ENCODE data around the gene ZFHX2.

The ZFHX2 gene

GRCh38 chr14:23559926-23560520, 8.5 kb upstream of the ZFHX2 start:
- no peak for DNase-seq (ENCODE audit: low spot score)

DNA sequence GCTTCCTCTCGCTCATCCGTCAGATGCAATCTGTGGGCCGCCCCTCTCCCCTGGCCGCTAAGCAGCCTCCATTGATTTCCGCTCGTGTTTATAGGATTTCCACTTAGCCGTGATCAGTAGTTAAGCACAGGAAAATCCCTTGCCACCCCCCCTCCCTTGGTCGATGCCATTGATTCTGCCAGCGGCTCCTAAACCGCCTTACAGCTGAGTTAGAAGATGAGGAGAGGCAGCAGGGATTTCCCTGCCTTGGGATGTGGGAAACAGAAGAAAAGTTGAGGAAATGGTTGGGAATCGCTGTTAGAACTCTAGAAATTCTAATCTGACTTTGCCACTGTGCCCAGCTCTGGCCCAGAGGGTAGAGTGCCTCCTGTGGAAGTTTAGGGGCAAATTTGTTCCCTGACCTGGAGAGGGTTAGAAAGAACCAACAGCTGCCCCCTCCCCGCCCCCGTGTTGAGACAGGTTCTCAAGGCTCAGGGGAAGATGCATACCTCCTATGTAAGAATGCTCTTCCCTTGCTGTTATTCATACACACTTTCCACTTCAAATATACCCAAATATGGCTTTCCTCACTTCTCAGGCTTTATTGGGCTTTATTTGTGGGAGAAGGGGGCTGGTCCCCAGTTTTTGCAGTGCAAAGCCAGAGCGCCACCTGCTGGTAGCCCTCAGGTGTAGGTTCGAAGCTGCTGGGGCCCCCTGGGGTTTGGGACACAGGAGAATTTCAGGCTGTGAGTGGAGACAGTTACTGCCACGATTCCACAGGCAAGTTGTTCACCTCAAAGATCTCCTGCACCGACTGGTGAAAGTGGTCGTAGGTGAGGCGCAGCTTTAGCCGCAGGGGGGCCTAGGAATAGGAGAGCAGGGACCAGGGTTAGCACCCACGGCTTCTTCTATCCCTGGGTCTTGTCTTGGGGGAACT, 7.7 kb upstream of the ZFHX2 start:
- DNase-seq (ENCODE audit: low spot score): peak; percentile 76

DNA sequence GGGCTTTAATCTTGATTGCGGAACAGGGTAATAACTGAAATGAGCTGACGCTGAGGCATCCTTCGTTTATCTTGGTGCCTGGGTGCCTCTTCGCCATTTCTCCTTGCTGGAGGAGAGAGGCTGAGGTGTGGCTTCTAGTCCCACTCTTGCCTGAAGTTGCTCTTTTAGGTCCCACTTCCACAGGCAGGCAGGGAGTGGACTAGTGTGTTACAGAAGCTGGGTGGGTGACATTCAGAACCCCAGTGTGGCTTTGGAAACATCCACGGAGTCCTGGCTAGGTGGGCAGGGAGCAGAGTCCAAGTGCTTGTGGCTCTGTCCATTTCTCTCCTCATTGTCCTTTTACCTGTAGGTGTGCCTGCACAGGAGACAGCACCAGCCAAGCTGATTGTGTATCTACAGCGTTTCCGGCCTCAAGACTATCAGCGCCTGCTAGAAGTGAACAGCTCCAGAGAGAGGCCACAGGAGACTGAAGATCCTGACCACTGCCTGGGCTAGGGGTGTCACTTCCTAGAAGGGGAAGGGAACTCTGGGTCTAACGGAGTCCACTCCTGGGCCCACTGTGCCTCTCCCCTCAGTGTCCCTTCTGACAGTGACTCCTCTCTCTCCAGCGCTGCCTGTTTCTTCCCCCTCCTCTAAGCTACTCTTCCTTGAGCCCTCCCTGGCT, 6.9 kb upstream of the ZFHX2 start:
- no peak for DNase-seq (ENCODE audit: low spot score)

- DNase-seq (ENCODE audit: low spot score): no peak
These were observed 6.4 kb upstream of the ZFHX2 start for GRCh38 chr14:23557946-23558345.

DNA sequence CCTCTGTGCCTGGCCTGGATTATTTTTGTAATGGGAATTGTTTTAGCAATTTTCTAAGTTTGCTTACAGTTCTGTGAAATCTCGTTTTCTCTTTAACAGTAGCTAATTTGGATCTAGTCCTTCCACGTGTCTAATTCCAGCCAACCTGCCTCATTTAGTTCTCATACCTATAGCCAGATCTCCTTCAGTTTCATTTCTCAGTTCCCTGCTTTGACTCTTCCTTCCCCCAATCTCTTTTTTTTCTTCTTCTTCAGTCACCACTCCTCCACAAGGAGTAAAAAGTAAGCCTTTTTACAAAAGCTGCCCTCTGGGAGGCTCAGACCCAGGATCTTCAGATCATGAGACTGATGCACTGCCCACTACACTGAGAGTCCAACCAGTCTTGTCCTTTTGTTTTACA, 6.0 kb upstream of the ZFHX2 start:
- DNase-seq (ENCODE audit: low spot score): no peak

DNA sequence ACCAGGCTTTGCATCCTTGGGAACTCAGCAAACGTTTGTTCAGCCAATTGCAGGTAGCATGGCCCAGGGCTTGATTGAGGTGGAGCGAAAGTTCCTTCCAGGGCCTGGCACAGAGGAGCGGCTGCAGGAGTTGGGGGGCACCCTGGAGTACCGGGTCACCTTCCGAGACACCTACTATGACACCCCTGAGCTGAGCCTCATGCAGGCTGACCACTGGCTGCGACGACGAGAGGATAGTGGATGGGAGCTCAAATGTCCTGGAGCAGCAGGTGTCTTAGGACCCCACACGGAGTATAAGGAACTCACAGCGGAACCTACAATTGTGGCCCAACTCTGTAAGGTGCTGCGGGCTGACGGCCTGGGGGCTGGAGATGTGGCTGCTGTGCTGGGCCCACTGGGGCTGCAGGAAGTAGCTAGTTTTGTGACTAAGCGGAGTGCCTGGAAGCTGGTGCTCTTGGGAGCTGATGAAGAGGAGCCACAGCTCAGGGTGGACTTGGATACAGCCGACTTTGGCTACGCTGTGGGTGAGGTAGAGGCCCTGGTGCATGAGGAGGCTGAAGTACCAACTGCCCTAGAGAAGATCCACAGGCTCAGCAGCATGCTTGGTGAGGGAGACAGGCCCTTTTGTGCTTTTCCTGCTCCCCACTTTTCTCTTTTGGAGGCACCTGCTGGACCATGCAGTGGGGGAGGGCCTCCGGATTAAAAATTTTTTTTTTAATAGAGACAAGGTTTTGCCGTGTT, 5.3 kb upstream of the ZFHX2 start:
- DNase-seq (ENCODE audit: low spot score): no peak

- peak; percentile 97 for DNase-seq (ENCODE audit: low spot score)
These were observed 4.5 kb upstream of the ZFHX2 start, which contains the start of gene THTPA for GRCh38 chr14:23555882-23556699. Gene THTPA (plus strand): TSS chr14:23556271. CDS start chr14:23556758, 487 bp downstream.

GRCh38 chr14:23555533-23555881, 3.9 kb upstream of the ZFHX2 start:
- DNase-seq (ENCODE audit: low spot score): no peak

DNA sequence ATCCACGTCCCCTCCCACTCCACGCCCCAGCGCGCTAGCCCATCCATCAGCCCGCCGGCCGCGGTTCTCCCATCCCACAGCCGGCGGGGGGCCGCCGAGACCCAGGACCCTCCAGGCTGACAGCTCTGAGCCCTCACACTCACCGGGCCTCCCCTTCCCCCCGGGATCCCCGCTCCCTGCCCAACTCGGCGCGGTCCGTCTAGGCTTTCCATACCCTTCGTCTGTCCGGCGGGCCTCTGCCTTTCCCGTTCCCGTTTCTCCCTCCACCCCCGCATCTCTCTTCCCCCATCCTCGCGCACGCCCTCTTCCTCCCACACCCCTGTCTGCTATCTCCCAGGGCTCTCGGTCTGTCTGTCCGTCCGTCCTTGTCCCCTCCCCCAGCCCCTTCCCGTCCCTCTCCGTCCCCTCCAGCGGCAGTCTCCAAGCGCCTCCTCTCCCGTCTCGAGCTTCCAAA, 726 bp downstream of the ZFHX2 start:
- no peak for DNase-seq (ENCODE audit: low spot score)

- no peak for DNase-seq (ENCODE audit: low spot score)
These were observed 1.3 kb downstream of the ZFHX2 start for GRCh38 chr14:23550131-23550811.

- no peak for DNase-seq (ENCODE audit: low spot score)
These were observed 2.9 kb downstream of the ZFHX2 start for GRCh38 chr14:23548351-23549318.

- DNase-seq (ENCODE audit: low spot score): no peak
These were observed 3.6 kb downstream of the ZFHX2 start for GRCh38 chr14:23547924-23548323.

DNA sequence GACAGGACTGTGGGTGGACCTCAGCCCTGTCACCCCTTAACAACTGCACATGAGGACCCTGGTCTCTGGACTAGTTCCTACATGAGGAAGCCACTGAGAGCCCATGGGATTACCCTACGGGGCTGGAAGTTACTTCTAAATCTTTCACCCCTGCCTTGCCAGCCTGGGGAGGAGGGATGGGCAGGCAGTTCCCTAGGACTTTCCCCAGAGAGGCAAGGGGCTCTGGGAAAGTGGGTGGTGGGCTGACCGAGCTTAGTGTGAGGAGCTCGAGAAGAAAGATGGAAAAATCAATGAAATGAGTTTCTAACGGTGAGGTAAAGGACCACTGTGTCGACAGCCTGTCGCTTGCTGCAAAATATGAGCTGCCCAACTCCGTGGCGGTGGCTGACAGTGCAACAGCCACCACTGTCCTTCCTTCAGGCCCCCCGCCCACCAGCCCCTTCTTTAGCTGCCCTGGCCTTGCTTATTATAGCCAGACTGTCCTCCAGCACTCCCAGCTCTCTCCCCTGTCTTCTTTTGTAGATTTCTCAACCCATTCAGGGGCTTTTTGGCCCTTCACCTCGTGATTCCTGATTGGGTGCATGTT, 5.0 kb downstream of the ZFHX2 start:
- DNase-seq (ENCODE audit: low spot score): no peak

DNA sequence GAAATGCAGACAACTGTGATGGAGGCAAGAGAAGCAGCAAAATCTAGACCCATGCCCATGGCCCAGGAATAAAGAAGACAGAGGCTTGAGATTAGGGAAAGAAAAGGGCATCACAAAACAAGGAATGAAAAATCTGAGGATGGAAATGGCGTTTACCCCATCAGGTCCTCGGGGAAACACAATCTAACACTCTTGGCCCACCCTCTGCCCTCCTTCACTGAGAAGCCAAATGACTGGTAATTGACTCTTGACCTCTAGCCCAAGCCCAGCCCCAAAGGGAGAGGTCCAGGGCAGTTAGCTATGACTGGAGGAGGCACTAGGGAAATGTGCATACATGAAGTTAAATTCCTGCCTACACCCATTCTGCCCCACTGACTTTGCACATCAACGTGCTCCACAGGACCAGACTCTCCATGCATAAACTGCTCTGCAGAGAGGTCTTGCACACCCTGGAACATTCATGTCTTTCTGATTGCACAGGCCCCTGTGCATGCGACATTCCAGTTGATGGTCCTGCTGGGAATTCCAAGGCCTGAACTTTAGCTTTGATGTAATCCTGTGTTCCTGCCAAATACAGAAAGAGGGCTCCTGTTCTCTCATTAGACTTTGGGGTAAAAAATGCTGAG, 5.7 kb downstream of the ZFHX2 start:
- DNase-seq (ENCODE audit: low spot score): no peak

DNA sequence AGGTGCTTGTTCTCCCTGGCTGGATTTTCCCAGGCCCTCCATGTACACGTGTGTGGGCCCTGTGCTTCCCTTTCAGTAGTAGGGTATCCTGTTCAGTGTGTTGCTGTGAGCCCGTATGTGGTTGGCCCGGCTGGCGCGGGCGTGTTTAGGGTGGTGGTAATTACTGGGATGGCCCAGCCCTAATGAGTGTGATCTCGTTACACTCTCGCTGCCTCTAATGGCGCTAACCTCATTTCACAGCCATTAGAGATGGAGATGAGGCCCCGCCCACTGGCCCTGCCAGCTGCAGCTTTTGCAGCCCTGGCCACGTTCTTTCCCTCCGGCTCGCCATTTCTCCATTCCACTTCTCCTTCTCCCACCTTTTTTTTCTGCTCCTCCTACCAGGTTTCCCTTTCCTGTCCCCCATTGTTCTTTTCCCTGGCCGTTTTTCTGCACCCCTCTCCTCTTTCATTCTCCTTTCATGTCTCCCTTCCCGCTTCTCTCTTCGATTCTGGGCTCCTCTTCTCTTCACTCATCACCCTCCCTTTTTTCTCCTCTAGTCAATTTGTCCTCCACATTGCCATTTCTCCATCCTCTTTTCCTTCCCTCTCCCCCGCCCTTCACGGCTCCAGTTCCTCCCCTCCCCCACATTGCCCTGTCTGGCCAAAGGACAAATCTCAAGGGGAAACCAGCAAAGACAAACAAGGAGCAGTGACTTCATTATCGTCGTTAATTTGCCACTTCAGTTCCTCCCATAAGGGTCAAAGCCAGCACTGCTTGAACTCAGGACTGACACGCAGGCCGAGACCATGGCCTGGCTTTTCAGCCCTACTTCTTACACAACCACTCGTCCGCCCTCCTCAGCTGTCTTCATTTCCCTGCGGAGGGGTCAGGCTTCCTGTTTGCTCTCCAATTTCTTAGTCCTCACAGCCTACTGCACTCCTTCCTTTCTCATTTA, 6.8 kb downstream of the ZFHX2 start:
- no peak for DNase-seq (ENCODE audit: low spot score)

- DNase-seq (ENCODE audit: low spot score): no peak
These were observed 8.2 kb downstream of the ZFHX2 start for GRCh38 chr14:23543403-23543802.

- DNase-seq (ENCODE audit: low spot score): no peak
These were observed 9.3 kb downstream of the ZFHX2 start for GRCh38 chr14:23542261-23542660.

DNA sequence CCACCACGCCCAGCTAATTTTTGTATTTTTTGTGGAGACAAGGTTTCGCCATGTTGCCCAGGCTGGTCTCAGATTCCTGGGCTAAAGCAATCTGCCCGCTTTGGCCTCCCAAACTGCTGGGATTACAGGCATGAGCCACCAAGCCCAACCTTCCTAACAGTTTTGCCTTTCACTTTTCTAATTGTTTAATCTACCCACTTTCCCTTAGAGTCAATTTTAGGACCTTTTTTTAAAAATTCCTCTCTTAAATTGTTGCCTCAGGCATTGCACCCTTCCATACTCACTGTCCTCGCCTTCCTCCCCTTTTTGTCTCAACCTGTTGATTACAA, 11.5 kb downstream of the ZFHX2 start:
- DNase-seq (ENCODE audit: low spot score): no peak

Data from hepatic stellate cell (primary cell).